ENCODE measurements around the gene PCTP.
A peak's percentile ranks its signal among the peaks of the same experiment; 100 is the strongest.

The PCTP gene

GRCh38 chr17:55806745-55807495 is 56.1 kb downstream of the PCTP start:
- no peak for DNase-seq

DNA sequence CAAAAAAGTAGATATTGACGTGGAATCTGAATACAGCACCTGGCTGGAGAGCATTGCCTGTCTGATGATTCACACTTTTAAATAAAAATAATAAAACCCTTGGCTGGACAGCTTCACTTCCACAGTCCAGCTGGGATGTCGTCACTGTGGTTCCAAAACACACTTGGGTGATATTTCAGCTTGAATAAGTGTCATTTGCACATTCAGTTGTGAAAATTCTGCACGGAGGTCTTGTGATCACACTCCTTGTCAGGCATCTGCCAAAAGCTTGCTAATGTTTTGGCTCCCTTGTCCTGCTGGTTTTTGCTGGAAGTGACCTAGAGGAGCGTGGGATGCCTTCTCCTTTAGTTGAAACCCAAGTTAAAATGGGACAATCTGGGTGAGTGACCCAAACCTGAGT is 60.7 kb downstream of the PCTP start:
- peak in 1 of 14 donors; percentile 2 for DNase-seq

- no peak for DNase-seq
These were observed 61.5 kb downstream of the PCTP start for GRCh38 chr17:55812323-55812722.

DNA sequence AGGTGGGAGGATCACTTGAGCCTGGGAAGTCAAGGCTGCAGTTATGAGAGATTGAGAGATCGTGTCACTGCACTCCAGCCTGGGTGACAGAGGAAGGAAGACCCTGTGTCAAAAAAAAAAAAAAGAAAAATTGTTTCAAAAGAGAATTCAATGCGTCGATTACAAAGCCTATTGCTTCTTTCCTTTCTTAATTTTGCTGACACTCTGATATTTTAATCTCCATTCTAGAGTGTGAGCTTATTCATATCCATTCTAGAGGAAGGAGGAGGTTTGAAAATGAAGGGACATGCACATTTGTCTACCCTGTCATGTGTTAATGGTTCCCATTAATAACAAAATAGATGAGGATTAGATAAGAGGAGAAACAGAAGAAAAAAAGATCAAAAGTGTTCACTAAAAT is 63.1 kb downstream of the PCTP start:
- DNase-seq: no peak

DNA sequence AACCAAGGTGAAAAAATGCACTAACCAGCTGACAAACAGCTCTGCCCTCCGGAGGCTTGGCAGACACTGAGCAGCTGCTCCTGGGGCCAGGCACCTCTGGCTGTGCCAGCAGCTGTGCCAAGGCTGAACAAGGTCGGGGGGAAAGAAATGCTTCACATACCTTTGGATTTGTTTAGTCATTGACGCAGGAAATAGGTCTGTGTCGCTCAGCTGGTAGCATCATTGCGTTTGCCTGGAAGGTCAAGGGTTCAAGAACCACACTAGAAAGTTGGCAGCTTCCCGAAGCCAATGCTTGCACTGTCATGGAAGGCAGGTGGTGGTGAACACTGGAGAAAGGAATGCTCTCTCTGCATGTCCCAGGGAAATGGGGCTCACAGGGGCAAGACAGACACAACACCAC is 63.5 kb downstream of the PCTP start:
- peak in 1 of 14 donors; percentile 6 for DNase-seq

- DNase-seq: no peak
These were observed 65.9 kb downstream of the PCTP start for GRCh38 chr17:55816532-55817396.

- DNase-seq: no peak
These were observed 66.5 kb downstream of the PCTP start for GRCh38 chr17:55817397-55817709.

DNA sequence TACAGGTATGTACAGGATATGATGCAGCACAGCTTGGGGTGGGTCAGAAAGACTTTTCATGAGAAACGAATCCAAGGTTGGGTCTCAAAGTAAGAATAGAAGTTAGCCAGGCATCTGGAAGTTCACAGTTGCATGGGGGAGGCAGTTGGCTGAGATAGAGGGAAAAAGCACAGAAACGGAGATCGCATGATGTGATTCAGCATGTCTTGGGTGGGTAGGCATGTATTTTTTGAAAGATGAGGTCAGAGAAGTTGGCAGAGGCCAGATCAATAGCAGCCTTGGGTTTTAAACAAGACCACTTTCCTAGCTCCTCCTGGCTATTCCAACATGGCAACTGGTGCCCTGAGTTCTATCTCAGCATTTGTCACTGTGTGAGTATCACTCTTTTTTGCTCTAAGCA is 67.2 kb downstream of the PCTP start:
- DNase-seq: no peak

DNA sequence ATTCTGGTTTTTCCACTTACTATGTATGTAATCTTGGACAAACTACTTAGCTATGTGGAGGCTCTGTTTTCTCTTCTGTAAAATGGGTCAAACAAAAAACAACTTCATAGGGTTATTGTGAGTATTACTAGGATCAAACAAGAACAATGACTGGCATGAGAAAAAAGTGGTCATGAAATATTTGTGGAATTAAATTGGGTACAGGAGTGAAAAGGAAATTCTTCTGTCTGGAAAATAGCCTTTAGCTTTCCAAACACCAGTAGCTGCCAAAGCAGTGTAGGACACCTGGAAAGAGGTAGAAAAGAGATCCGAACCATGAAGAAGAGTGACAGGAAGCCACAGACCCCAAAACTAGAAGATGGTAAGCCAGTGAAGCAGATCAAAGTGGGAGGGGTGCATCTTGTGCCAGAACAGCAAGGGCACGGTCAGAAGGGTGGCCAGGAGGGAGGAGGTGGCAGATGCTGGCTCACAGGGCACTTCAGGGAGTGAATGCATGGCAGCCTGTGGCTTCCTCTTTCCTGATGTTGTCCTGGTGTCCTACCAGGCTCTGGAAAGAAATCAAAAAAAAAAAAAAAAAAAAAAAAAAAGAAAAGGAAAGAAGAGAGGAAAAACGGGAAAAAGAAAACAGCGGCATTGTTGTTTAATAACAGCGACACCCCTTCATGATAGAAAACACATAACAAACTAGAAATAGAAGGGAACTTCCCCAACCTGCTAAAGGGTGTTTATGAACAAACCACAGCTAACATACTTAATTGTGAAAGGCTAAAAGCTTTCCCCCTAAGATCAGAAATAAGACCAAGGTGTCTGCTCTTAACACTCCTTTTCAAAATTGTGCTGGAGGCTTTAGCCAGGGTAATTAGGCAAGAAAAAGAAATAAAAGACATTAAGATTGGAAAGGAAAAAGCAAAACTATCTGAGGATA is 67.9 kb downstream of the PCTP start:
- no peak for DNase-seq

DNA sequence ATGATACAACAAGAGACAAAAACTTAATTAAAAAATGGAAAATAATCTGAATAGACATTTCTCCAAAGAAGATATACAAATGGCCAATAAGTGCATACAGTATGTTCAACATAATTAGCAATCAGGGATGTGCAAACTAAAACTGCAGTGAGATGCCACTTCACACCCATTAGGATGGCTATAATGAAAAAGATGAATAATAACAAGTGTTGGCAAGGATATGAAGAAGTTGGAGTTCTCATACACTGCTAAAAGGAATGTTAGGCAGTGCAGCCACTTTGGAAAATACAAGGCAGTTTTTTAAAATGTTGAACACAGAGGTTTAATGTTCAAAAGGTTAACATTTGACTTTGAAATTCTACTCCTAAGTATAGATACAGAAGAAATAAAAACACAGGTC is 69.8 kb downstream of the PCTP start:
- no peak for DNase-seq

GRCh38 chr17:55822028-55822427 is 71.2 kb downstream of the PCTP start:
- no peak for DNase-seq

DNA sequence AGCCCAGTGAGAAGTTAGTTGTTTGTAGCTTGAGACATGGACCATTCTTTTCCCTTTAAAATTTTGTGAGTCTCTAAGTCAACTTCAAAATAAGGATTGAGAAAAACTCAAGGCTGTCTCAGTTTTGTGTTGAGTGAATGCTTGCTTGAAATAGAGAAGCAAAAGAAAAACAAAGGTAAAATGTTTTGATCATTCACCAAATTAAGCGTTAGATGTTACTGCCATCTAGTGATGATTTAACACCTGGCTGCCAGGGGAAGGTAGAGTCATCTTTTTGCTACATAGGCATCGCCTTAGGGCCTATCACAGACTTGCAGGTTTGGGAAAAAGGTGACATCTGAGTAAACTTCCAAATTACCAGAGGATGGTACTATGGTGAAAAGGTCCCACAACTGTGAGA is 74.4 kb downstream of the PCTP start:
- DNase-seq: no peak

Data from C1 segment of cervical spinal cord (tissue), 14 donors.